OCI-LY3 (cell line): Measurements from ENCODE around the gene EIF4H.

ENCODE experiments used
- CTCF ChIP-seq: fragments of 200-600, 300-600 bp; sonication (generic); IDR thresholded peaks from 2 replicates; pipeline ENCODE4 v1.5.1; 2014; ENCODE audit warnings: antibody characterized with exemption, low read length, low read depth
- EZH2phosphoT487 ChIP-seq: fragments of 200-600 bp; shearing (Covaris generic); IDR thresholded peaks from 2 replicates; pipeline ENCODE4 v1.6.1; 2018; ENCODE audit warnings: antibody characterized with exemption, mixed run types, low read depth

GRCh38 chr7:74187915-74188675 lies 13.9 kb downstream of the EIF4H start:
- no peak for TF ChIP-seq CTCF
- no peak for TF ChIP-seq EZH2phosphoT487
